Chondrocyte (in vitro differentiated cells): ENCODE data around the gene PAQR7. TPM values are rescaled to one million over a fixed set of nuclear protein-coding genes. Genes with fewer than 3 reads are reported as not detected.

Source experiments
- DNase-seq: peaks from one replicate; pipeline ENCODE4 v3.0.0; 2021; ENCODE audit warnings: mixed read lengths, low spot score
- H3K27ac Mint-ChIP-seq: one replicate; pipeline ENCODE4 v1.8.0; 2021; ENCODE audit warnings: mild to moderate bottlenecking, moderate library complexity, mixed read lengths; ENCODE audit not compliant: unreplicated experiment
- H3K27me3 Mint-ChIP-seq: 2 replicates; pipeline ENCODE4 v1.8.0; 2021; ENCODE audit warnings: low read depth, mixed read lengths
- H3K36me3 Mint-ChIP-seq: 2 replicates; pipeline ENCODE4 v1.8.0; 2021; ENCODE audit warnings: low read depth, mixed read lengths
- H3K4me1 Mint-ChIP-seq: 2 replicates; pipeline ENCODE4 v1.8.0; 2021; ENCODE audit warnings: low read depth, mild to moderate bottlenecking, mixed read lengths
- H3K4me3 Mint-ChIP-seq: one replicate; pipeline ENCODE4 v1.8.0; 2021; ENCODE audit warnings: mild to moderate bottlenecking, moderate library complexity, mixed read lengths; ENCODE audit not compliant: unreplicated experiment
- H3K9me3 Mint-ChIP-seq: 2 replicates; pipeline ENCODE4 v1.8.0; 2021; ENCODE audit warnings: low read depth, mixed read lengths
- CTCF ChIP-seq: fragments of 200-600 bp; sonication (generic); IDR thresholded peaks from 2 replicates; pipeline ENCODE4 v1.5.0; 2021; ENCODE audit warnings: antibody characterized with exemption, mild to moderate bottlenecking, moderate library complexity
- total RNA-seq: library from RNA; stranded (reverse); gene quantifications from 3 replicates; pipeline ENCODE4 v1.2.1, GENCODE V29; 2021

The PAQR7 gene
- total RNA-seq, 1 donor from 2014 or later: 15.1 TPM

- Mint-ChIP-seq H3K9me3 (peaks cover under 1% of the 10 kb centered on the region), H3K4me3 (no peak overlapping the region), H3K36me3 (peaks cover 16% of the 10 kb centered on the region), H3K27ac (peak overlapping the region; percentile 2), H3K27me3 (no peaks in the 10 kb centered on the region), H3K4me1 (peaks cover 27% of the 10 kb centered on the region)
- no peak for TF ChIP-seq CTCF
- no peak for DNase-seq
Measured at GRCh38 chr1:25834894-25835293, 40.6 kb downstream of the PAQR7 start.

- no peak for DNase-seq
- Mint-ChIP-seq H3K27me3 (no peaks in the 10 kb centered on the region), H3K36me3 (peaks cover 27% of the 10 kb centered on the region), H3K27ac (no peak overlapping the region), H3K4me3 (no peak overlapping the region), H3K9me3 (no peaks in the 10 kb centered on the region), H3K4me1 (peaks cover 27% of the 10 kb centered on the region)
- no peak for TF ChIP-seq CTCF
Measured at GRCh38 chr1:25833158-25833557, 42.4 kb downstream of the PAQR7 start.

- no peak for DNase-seq
- H3K36me3 Mint-ChIP-seq: peaks cover 31% of the 10 kb centered on the region
- no peaks in the 10 kb centered on the region for H3K9me3 Mint-ChIP-seq
- no peak for TF ChIP-seq CTCF
- H3K4me3 Mint-ChIP-seq: no peak overlapping the region
- H3K27me3 Mint-ChIP-seq: no peaks in the 10 kb centered on the region
- H3K27ac Mint-ChIP-seq: no peak overlapping the region
- H3K4me1 Mint-ChIP-seq: peaks cover 27% of the 10 kb centered on the region
Measured at GRCh38 chr1:25832336-25833037, 43.0 kb downstream of the PAQR7 start.

GRCh38 chr1:25831569-25832196 is 43.8 kb downstream of the PAQR7 start:
- H3K36me3 Mint-ChIP-seq: peaks cover 32% of the 10 kb centered on the region
- no peaks in the 10 kb centered on the region for H3K27me3 Mint-ChIP-seq
- H3K27ac Mint-ChIP-seq: no peak overlapping the region
- no peak for DNase-seq
- no peaks in the 10 kb centered on the region for H3K9me3 Mint-ChIP-seq
- H3K4me3 Mint-ChIP-seq: no peak overlapping the region
- no peak for TF ChIP-seq CTCF
- H3K4me1 Mint-ChIP-seq: peaks cover 20% of the 10 kb centered on the region

- no peak overlapping the region for H3K27ac Mint-ChIP-seq
- H3K9me3 Mint-ChIP-seq: no peaks in the 10 kb centered on the region
- H3K4me3 Mint-ChIP-seq: no peak overlapping the region
- TF ChIP-seq CTCF: no peak
- no peaks in the 10 kb centered on the region for H3K27me3 Mint-ChIP-seq
- DNase-seq: no peak
- peaks cover 33% of the 10 kb centered on the region for H3K36me3 Mint-ChIP-seq
- no peaks in the 10 kb centered on the region for H3K4me1 Mint-ChIP-seq
Measured at GRCh38 chr1:25829046-25829445, 46.5 kb downstream of the PAQR7 start.
